HG02678 (cell line): ENCODE measurements around the gene HIPK3.
A peak's percentile ranks its signal among the peaks of the same experiment; 100 is the strongest.
"Not testable (repeated sequence)": the region's sequence is repeated elsewhere in the genome, so short reads cannot be mapped to it uniquely, and the experiment has no call there.

Experiments
- ATAC-seq: cut with Tn5 transposase; IDR thresholded peaks from one replicate; pipeline ENCODE4 v1.9.1; 2021; ENCODE audit warnings: mild to moderate bottlenecking, moderate library complexity; ENCODE audit not compliant: unreplicated experiment

Gene HIPK3

DNA sequence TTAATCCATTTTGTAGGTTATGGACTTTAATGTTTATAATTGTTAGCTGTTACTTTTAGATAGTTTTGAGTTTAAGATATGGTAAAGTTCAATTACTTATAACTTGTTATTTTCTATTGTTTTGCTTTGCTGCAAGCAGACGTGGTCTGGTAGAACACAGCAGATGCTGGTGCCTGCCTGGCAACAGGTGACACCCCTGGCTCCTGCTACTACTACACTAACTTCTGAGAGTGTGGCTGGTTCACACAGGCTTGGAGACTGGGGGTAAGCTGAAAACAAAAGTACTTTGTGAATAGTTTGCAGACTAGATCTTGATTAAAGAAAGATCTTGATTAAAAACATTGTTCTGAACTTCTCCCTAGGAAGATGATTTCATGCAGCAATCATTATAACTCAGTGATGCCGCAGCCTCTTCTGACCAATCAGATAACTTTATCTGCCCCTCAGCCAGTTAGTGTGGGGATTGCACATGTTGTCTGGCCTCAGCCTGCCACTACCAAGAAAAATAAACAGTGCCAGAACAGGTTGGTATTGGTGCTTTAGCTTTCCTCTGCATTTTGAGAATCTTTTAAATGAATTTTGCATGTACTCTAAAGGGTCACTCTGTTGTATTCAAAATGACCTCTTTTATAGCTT lies 90.4 kb downstream of the HIPK3 start:
- ATAC-seq = peak; percentile 79

DNA sequence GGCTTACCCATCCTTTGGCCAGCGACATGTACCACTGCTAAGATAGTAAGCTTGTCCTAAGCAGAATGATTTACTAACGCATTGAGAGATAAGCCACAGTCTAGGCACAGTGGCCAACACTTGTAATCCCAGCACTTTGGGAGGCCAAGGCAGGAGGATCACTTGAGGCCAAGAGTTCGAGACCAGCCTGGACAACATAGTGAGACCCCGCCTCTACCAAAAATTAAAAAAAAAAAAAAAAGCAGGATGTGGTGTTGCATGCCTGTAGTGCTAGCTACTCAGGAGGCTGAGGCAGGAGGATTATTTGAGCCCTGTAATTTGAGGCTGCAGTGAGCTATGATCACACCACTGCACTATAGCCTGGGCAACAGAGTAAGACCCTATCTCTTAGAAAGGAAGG lies 93.1 kb downstream of the HIPK3 start:
- no peak for ATAC-seq

DNA sequence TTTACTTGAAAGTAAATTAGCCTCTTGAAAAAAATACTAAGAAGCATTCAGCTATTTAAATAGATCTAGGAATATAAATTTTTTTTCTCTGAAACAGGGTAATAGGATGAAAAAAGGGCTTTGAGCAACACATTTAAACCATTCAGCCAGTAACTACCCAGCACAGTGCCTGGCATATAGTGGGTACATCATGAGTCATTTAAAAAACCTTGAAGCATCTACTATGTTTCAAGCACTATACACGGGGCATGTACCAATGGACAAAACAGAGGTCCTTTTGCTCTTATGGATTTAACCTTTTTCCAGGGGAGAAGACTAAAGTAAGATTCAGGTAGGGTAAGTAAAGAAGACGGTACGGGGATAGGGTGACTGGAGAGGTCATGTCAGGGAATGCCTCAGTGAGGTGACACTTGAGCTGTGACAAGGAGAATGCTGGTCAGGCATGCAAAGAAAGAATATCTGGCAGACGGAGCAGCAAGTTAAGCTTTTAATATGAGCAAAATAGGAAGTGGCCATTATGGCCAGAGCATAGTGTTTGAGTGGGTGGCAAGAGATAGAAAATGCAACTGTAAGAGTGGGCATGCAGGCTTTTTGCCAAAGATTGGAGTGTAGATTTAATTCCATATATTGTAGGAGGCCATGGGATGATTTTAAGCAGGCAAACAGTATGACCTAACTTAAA lies 101.1 kb downstream of the HIPK3 start:
- ATAC-seq = no peak

DNA sequence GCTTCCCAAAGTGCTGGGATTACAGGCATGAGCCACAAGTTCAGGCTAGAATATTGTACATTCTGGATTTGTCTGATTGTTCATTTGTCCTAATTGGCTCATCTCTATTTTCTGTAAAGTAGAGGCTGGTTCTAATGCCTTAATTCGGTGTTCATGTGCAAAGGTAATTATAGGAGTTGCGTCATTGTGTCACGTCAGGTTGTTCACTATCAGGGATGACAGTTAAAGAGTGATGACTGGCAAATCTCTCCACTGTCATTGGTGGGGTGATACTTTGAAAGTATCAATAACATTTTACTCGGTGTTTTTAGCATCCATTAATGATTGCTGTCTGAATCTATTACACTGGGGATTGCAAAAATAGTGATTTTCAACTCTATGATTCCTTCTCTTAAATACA lies 103.5 kb downstream of the HIPK3 start:
- no peak for ATAC-seq

DNA sequence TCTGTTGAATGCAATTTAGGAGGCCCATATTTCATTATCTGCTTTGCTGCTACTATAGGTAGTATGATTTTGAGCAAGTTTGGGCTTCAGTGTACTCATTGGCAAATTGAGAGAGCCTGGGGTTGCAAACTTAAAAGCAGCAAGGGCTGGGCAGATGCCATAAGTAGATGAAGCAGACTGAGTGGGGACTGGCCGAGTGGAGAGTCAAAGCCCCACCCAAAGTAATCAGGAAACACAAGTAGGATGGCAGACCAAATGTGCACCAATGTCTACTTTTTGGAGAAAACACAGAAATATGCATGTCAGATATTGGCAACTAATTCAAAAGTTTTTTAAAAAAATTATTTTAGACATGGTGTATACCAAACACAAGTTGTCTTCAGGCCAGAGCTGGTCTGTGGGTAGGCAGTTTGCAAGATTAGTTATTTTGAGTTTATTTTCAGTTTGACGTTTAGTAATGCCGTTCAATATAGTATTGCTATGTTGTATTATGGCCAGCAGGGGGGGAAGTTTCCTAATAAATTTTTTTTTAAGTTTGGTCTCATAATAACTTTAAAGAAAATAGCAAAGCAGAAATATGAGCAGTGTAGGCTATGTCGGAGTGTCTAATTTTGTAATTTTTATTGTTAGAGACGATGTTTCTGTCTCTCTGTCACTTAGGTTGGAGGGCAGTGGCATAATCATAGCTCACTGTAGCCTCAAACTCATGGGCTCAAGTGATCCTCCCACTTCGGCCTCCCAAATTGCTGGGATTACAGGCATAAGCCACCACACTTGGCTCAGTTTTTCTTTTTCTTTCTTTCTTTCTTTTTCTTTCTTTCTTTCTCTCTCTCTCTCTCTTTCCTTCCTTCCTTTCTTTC lies 105.1 kb downstream of the HIPK3 start:
- ATAC-seq = no peak

DNA sequence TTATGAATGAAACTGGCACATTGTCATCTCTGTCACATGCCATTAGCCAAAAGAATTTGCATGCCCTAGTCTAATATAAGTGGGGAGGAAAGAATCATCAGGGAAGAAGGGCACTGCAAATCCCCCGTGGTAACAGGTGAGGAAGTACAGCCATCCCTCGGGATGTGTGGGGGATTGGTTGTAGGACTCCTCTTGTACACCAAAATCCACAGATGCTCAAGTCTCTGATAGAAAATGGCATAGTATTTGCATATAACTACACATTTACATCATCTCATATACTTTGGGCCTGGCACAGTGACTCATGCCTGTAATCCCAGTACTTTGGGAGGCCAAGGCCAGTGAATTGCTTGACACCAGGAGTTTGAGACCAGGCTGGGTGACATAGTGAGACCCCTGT lies 109.7 kb downstream of the HIPK3 start:
- no peak for ATAC-seq

DNA sequence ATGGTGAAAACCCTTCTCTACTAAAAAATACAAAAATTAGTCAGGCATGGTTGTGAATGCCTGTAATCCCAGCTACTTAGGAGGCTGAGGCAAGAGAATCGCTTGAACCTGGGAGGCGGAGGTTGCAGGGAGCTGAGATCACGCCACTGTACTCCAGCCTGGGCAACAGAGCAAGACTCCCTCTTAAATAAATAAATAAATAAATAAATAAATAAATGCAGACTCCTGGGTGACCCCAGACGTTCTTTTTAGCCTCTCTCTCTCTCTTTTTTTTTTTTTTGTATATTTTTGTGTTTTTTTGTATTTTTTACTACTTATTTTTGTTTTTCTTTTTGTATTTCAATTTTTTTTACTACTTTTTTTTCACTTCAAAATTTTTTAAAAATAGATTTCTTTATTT lies 111.3 kb downstream of the HIPK3 start:
- not testable (repeated sequence) for ATAC-seq

DNA sequence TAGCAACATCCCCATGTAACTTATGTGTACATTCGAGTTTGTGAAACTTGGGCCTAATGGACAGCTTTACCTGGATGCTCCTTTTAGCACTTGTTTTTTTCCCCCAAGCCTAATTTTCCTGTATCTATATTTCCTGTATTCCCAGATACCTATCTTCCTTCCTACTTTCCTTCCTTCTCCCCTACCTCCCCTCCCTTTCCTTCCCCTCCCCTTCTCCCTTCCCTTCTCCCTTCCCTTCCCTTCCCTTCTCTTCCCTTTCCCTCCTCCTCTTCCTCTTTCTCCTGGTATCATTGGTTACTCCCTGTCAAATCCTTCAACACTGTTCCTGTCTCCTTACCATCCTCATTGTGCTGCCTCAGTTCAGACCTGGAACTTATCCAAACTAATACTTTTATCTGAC lies 111.8 kb downstream of the HIPK3 start:
- no peak for ATAC-seq

DNA sequence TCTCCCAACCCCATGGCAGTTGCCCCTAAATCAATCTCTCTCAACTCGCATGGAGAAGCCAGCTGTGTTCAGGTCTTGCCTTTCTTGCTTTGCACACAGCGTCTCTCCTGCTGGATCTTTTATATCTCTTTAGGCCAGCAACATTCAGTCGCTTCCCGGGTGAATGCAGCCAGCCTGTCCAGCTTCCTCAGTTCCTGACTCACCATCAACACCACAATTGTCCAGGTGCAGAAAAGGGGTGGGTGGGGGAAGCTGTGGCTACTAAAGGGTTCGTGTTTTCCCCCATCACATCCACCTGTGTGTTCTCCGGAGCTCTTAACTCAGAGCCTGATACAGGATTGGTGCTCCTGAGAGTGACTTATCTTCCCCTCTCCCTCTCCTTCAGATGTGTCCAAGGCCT lies 116.5 kb downstream of the HIPK3 start:
- no peak for ATAC-seq

DNA sequence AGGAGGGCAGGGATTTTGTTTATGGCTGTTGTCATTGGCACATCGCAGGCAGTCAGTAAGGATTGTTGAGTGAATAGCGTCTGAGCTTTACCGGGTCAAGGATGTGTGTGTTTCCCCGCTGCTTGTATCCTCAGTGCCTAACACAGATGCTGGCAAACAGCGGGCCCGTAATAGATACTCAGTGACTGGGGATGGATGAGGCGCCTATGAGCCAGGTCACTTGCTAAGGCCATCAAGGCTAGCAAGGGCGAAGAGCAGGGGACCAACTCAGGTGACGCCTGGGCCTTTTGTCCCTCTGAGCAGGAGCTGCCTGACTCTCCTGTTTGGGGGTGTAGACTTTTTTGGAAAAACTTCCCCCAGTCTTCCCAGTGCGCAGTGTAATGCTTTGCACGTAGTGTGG lies 118.1 kb downstream of the HIPK3 start:
- ATAC-seq = no peak

DNA sequence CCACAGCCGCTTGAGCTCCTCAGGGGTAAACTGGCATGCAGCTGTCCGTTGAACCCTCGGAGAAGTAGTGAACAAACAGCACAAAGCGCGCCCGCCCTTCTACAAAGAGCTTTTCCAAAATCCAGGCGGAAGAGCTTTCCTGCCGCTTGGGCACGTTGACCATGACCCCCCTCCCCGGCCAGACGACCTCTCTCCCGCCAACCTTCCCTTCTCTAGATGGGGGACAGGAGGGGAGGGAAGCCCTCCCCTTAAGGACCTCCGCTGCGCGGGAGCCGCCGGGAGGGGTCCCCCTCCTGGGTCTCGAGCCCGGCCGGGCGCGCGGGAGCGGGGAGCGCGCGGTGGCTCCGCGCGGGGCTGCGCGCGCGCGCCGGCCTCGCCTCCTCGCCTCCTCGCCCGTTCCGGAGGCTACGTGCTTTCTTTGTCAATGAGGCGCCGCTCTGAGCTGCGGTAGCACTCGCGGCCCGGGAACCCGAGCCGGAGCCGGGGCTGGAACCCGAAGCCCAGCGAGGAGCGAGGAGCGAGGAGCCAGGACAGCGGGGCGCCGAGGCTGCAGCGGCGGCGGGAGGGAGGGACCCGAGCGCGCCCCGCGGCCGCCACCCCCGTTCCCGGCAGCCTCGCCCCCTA lies 118.6 kb downstream of the HIPK3 start, which contains the start of gene KIAA1549L:
Gene KIAA1549L, plus strand, starts transcription at position 421 of the 624 bp plus-strand sequence.
- no peak for ATAC-seq

DNA sequence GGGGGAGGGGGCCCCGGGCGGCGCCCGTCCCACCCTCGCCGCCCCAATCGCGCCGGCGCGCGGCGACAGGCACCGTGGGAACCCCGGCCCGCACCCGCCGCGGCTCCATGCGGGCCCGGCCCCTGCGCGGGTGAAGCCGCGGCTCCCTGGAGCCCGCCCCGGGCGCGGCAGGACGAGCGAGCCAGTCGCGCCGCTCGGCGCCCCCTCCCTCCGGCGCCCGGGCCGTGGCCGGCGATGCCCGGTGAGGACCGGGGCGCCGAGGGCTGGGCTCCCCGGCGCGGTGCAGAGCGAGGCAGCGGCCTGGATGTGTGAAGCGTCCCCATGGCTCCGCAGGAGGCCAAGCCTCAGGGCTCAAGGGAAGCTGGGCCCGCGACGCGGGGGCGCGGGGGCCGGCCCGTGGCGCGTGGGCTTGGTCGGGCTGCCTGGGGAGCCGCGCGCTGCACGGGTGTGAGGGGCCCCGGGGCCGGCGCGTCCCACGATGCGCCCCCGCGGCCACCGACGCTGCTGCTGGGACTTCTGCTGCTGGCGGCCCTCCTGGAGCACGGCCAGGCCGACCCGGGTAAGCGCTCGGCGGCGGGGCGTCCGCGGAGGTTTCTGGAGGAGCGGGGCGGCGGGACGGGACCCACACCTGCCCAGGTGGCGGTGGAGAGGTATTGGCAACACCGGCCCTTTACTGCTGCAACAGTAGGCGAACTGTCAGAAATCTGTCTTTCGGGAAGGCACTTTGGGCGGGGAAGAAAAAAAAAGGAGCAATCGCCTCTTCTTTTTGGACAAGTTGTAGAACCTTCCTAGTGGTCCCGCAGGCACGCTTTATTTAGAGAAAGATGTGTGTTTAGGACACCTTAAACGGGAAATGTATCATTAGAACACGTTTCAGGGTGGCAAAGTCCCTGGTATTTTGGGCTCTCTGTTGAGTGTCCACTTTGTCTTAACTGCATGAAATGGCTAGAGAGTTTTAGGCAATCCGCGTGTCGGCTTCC lies 119.4 kb downstream of the HIPK3 start:
- ATAC-seq = no peak

DNA sequence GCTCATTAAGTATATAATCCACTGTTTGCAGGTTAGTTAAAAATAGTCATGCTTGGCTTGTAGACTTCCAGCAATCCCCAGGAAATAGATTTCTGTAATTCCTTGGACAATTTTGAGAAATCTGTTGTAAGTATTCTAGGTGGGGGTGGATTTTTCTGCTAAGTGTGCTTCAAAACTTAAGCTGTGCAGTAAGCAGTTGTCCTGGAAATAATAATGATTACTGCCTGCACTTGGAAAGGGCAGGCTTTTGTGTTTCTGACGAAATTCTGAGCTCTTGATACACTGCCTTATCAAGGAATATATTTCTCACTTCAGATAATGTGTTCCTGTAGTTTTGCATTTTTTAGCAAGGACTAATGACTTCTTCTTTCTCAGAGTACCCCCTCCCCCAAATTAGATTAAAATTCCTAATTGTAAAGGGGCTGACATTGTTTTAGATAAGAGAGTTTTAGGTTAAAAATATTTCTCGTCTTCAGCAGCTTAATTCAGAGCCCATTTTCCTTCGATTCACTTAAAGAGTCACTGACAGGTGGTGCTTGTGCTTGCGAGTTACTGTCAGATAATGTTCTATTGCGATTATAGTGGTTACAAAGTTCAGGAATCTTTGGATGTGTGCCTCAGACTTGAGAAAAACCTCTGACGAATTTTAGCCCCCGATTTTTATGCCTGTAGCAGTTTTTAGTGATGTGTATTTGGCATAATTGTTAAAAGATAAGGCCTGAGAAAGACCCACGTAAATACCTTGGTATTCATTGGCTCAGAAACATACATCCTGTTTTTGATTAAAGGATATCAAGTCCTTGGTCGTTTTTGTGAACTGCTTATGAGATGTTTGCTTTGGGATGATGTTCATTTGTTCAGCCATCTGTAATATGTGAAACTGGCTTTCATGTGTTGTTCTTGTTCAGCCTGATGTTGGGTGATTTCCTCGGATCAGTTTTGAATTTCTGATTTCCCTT lies 120.5 kb downstream of the HIPK3 start:
- no peak for ATAC-seq

DNA sequence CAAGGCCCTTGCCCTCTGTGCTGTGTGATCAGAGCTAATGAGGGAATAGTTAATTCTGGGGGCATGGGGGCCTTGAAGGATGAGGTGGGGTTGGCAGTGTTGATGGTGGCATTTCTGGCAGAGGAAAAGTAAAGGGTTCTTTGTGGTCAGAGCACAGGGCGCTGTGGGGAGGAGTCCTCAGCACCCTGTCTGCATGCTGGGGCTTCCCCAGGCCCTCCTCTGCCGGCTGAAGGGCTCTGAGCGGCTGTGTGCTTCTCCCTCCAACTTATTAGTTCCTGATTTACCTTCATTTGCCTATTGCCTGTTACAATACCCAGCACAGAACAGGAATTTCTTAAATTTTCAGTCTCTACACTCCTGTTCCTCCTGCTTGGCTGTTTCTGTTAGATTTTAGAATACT lies 122.8 kb downstream of the HIPK3 start:
- peak; percentile 67 for ATAC-seq

DNA sequence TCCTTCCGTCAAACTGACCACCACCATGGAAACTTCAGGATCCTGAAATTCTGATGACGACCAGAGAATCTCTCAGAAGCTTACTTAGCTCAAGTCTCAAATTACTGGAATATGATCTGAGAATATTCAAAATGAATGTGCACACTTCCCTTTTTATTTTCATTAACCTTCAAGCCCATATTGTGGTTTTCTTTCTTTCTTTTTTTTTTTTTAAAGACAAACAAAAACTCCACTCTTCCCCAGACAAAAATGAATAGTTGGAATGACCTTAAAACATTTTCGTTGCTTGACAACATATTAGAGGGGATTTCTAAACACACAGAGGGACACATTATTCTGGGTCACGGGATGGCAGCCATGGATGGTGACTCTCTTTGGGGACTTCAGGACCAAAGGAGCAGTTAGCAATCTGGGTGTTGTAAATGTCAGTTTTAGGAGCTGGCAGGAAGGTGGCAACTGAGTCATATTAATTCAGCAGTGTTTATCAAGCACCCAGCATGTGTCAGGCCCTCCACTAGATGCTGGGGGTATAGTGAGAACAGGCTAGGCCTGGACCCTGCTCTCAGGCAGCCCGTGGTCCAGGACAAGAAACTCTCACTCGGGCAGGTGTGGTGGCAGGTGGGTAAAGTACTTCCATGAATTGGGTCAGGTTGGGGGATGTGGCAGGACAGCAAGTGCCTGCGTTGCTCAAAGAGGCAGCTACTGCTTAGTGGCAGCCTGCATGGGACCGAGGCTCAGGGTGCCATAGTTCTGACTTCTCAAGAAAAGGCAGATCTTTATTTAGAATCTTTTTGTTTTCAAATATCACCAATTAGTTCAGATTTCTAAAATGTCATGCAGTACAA lies 126.1 kb downstream of the HIPK3 start:
- ATAC-seq = no peak

DNA sequence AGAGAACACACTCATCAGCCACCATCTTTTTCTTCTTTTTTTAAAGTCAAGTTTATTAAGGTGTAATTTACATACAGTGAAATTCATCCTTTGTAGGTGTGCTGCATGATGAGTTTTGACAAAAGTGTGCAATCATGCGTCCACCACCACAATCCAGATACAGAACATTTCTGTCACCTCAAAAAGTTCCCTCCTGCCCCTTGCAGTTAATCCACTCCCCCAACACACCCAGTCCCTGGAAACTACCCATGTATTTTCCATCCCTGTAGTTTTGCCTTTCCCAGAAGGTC lies 126.7 kb downstream of the HIPK3 start:
- ATAC-seq = no peak

DNA sequence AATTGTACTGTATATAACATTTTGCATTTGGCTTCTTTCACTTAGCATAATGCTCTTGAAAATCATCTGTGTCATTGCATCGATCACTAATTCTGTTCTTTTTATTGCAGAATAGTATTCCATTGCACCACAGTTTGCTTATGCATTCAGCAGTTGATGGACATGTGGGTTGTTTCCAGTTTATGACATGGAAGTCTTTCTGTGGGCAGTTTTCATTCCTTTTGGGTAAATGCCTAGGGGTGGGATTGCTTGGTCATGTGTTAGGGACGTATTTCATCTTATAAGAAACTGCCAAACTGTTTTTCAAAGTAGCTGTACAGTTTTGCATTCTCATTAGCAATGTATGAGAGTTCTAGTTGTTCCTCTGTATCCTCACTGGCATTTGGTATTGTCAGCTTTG lies 127.0 kb downstream of the HIPK3 start:
- ATAC-seq = no peak

DNA sequence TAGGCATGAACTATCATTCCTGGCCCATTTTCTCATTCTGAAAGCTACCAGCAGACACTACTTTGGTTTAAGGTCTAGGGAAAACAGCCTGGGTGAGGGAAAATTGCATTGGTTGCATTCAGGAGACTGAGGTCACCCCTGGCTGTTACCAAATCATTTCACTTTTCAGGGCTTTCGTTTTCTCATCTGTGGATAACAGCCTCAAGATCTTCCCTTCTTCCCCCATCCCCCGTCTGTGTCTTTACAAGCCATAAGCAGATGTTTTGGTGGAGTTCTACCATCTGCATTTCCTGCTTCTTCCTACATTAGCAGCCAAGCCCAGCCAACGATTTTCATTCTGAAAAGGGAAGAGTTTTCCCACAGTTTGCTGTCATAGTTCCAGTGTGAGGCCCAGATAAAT lies 130.4 kb downstream of the HIPK3 start:
- ATAC-seq = peak; percentile 34
